GM10847 (cell line): ENCODE results near the gene XXYLT1.

Experiments used
- POLR2A ChIP-seq: IDR thresholded peaks from 2 replicates; pipeline ENCODE4 v1.6.1; 2011; ENCODE audit not compliant: insufficient read length; ENCODE audit errors: extremely low read depth

XXYLT1 gene

GRCh38 chr3:195096484-195097330, 174.3 kb downstream of the XXYLT1 start:
- TF ChIP-seq POLR2A, result no peak

DNA sequence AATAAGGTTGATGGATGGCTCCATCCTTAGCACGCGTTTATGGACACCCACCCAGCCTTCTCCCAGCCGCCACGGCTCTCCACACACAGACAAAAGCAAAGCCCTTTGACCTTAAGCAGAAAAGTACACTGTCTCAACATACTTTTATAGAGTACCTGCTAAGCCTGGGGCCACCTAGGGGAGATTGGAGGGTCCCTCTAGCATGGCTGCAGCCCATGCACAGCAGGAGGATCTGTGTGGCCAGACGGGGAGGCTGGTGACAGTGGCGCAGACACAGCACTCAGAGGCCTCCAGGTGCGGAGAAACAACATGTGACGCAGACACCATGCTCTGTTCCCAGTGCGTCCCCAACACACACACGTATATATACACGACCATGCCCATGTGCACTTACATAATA, 174.9 kb downstream of the XXYLT1 start:
- TF ChIP-seq POLR2A, result no peak

- TF ChIP-seq POLR2A, result no peak
These were observed 175.3 kb downstream of the XXYLT1 start for GRCh38 chr3:195095704-195096036.

DNA sequence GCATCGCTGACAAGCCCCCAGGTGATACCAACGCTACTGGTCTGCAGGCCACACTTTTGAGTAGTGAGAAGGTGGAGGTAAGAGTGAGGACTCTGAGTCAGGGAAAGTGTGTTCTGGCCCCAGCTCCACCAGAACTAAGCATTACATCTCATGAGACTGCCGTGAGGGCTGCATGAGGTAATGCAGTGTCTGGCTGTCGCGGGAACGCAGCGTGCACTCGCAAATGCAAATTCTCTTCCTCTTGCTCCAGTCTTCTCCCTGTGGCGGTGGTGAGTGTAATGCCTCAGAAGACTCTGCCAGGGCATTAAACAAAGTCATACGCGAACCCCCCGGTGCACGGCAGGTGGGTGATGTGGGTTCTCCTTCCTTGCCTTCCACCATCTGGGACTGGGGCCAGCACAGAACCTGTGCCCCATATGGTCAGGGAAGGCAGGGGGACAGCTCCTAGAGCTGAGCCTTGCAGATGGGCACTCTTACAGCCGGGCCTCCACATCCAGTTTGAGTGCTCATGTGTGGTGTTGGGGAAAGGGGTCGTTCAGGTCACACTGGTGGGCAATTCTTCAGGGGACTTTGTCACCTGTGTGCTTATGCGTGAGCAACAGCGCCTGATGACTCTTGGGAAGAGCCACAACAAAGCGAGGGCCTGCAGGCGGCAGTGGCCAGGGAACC, 175.8 kb downstream of the XXYLT1 start:
- TF ChIP-seq POLR2A, result peak; percentile 29

DNA sequence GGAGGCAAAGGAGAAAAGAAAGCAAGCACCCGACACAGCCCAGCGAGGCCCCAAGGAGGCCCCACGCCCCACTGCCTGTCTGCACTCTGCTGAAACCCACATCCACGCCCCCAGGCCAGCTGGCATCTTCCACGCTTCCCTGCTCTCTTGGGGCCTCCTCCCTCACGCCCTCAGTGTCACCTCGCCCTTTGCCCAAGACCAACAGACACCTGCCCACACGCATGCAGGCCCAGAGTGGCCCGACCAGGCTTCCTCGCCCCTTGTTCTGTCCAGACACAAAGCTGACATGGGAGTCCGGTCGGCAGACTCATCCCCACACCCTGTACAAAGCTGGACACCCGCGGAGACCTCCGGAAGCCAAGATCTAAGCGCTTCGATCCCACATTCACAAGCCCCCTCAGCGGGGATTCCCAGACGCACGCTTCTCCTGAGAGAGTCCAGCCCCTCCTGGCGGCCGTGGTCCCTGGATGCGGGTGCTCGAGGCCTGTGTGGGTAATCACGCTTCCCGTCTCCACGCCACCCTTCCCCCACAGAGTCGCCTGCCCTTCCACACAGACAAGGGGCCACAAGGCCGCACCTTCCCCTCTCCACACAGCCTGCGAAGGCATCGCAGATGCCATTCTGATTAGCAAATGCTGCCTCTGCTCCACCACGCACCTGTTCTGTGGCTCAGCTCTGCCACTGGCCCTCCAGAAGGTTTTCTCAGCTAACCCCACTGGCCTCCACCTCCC, 176.6 kb downstream of the XXYLT1 start:
- no peak for TF ChIP-seq POLR2A

- no peak for TF ChIP-seq POLR2A
These were observed 177.2 kb downstream of the XXYLT1 start for GRCh38 chr3:195093731-195094130.

DNA sequence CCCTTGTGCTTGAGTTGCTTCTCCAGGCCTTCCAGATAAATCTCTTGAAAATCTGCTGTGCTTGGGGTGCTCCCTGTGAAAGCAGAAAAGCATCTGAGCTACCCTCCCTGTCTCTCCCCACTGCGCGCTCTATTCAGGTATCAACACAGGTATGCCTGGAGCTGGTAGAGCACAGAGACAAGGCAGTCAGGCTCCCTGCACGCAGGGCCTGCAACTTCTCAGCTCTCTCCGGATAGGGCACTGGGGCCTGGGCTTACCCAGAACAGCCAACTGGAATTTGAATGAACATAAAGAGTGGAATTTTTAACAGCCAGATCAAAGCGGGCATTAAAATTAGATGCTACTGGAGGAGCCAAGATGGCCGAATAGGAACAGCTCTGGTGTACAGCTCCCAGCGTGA, 183.6 kb downstream of the XXYLT1 start:
- TF ChIP-seq POLR2A, result no peak

DNA sequence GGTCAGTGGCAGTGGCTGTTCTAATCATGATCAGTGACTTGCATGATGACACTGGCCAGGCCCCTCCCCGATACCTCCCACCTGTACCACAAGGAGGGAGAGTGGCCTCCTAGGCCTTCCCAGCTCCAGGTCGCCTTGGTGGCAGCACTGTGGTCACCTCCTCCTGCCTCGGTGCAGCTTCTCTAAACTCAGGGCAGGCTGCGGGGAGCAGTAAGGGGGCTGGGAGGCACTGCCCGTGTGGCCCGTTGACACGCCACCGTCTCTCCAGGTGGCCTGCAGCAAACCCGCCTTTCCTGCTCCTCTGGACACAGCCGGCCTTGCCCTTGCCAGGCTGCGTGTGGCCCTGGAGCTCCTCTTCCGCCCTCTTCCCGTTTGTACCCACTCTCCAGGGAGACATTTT, 184.1 kb downstream of the XXYLT1 start:
- no peak for TF ChIP-seq POLR2A

GRCh38 chr3:195086341-195086740, 184.6 kb downstream of the XXYLT1 start:
- TF ChIP-seq POLR2A, result no peak

- no peak for TF ChIP-seq POLR2A
These were observed 185.4 kb downstream of the XXYLT1 start for GRCh38 chr3:195085356-195086130.

DNA sequence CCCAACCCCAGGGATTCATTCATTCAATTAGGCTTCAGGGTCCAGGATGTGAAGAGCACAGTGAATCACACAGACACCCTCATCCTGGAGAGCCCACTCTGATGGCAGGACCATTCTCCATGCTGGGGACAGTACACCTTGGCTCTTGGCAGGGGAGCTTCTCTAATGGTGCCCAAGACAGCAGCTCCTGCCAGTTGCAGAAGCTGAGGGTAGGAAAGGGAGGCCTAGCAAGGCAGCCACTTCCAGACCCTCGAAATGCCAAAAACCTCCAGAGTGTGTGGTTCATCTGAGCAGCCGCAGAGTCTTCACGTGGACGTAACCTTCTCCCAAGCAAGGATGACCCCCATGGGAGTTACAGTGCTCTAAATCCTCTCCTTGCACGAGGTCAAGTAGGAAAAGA, 186.2 kb downstream of the XXYLT1 start:
- TF ChIP-seq POLR2A, result no peak

DNA sequence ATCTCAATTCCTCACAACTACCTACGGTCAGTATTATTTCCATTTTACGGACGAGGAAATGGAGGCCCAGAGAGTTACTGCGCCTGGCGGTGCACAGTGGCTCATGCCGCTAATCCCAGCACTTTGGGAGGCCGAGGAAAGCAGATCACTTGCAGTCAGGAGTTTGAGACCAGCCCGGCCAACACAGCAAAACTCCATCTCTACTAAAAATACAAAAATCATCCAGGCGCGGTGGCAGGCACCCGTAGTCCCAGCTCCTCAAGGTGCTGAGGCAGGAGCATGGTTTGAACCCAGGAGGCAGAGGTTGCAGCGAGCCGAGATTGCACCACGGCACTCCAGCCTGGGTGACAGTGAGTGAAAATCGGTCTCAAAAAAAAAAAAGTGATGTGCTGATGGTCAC, 187.3 kb downstream of the XXYLT1 start:
- no peak for TF ChIP-seq POLR2A

DNA sequence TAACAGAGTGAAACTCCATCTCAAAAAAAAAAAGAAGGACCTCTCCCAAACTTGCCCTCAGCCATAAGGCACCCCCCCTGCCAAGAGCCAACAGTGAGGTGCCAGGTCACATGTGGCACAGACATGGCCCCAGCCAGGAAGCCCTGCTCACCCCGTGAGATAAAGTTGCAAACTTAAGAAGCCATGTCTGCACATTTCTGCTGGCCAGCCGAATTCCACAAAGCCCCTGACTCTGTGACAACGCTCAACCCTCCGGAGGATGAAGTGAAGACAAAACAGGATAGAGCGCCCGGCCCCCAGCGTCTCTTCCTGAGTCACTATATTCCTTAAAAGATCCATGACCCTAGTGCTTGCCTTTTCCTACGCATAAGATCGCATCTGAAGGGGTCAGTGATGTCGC, 188.1 kb downstream of the XXYLT1 start:
- no peak for TF ChIP-seq POLR2A

DNA sequence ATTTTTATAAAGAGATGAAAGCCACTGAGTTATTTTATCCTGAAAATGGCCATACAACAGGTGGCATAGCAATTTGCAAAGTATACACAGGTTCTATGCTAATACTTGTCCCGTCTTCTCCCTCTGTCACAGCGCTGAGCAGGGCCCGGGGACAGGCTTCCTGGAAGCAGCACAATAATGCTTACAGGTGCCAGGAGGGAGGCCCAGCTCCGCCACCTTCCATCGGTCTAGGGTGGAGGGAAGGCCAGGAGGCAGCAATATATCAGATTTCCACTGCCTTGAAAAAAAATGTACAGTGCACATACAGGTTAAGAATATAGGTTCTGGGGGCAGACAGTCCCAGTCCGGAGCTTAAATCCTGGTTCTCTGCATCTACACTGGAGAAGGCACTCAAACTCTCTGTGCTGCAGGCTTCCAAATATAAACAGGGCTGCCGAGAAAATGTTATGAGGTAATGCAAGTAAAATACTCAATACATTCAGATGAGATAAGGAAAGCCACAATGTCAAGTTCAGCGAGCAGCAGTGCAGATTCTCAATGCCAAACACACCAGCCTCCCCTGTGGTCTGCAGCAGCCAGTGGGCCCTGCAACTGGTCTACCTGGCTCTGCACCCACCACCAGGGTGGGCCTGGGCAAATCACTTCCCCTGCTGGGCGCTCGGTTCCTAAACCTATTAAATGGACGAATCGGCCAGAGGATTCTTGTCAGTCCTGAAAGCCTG, 189.6 kb downstream of the XXYLT1 start:
- no peak for TF ChIP-seq POLR2A
